ENCODE results near the gene RAB8B.
"Not testable (repeated sequence)": the region's sequence is repeated elsewhere in the genome, so short reads cannot be mapped to it uniquely, and the experiment has no call there.

The RAB8B gene

DNA sequence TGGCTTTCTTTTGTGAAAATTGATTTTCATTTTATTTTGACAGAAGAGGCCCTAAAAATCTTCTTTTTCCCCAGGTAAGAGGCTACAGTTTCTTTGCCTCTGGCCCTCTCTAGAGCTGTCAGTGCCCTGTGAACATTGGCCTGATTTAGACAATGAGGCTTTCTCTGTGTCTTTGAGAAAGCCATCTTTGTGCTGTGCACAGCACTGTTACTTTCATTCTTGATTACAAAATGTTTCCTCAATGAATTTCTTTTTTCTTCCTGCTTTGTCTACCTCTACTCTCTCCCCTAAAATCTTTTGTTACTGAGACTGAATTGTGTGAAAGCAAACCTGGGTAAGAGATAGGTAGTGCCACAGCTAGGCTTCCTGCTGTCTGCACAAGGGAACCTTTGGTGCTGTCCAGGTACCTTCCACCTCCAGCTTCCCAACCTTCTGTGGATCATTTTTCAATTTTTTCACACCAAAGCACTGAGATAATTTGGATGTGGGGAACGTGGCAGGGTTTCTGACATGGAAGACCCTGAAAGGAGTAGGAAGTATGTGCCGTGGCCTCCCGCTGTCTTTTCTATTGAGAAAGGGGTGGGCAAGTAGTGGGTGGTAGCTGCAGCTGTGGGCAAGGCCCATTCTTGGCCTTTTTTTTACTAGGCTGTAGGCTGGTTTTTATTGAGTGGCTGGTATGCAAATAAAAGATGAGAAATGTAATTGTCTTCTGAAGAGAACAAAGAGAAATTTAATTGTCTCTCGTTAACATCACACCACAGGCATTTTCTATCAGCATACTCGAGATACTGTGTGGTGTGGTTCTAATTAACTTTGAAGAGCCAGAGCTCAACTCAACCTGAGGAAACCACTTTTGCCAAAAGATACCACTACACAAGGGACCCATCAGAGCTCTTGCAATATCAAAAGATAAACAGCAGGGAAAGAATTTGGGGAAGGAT is 21.0 kb downstream of the RAB8B start:
- DNase-seq, result no peak

DNA sequence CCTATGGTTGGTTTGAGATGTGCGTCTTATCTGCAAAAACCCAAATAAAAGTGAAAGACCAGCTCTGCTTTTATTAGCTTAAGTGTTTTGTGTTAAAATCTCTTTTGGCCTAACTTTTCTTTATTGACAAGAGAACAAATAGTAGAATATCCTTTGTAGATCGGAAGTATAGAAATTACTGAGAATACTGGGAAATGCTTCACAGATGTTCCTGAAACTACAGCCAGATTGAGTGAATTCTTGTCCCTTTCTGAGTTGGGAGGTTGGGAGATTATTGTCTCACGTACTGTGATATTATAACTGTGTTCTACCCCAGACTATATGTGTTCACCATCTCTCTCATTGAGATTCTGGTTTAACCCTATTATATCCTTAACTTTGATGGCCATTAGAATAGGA is 21.7 kb downstream of the RAB8B start:
- no peak for DNase-seq

DNA sequence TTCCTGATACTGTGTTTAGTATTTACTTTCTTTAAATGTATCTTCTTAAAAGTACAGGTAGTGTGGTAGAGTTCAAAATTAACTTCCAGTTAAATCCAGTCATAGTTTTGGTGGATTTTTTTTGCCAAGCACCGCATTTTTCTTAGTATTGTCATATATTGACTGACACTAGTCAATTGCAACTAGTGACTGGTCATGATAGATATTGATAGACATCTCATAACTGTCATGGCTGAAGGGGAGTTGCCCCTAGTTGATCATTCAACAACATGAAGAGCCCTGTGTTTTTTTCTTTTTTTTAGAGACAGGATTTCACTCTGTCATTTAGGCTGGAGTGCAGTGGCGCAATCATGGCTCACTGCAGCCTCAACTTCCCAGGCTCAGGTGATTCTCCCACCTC is 22.1 kb downstream of the RAB8B start:
- no peak for DNase-seq

DNA sequence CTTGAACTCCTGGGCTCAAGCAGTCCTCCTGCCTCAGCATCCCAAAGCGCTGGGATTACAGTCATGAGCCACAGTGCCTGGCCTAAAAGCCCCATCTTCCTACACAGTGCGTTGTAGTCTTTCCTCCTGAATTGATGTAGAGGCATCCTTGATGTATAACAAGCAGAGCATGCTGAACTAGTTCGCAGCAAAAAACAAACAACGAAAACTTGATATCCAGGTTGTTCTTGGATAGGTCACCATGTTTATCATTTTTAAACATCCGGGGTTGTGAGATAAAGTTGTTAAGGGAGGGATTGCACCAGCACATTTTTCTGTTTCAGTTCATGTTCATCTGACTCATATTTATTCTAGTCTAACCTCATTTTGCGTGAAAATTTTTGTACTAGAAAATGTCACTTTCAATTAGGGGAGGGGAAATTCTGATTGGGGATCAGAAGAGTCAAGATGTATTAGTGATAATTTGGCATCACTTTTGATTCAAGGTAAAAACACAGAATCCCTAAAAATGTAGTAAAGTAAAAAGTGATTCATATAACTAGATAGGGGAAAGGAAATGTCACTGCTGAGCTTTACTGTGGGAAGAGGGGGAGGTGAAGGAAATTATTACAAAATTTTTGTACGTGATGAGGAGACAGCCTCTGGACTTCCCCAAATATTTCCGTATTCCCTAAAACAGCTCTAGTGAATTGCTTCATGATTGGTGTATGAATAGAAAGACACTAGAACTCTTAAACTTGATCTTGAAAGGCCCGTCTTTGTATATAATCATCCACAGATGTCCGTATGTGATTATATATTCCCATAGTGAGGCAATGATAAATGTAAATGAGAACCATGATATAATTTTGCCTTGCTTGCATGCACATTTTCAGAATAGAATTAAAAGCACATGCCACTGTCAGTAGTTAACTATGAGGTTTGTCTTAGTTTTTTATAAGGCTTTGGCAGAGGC is 22.9 kb downstream of the RAB8B start:
- no peak for DNase-seq

DNA sequence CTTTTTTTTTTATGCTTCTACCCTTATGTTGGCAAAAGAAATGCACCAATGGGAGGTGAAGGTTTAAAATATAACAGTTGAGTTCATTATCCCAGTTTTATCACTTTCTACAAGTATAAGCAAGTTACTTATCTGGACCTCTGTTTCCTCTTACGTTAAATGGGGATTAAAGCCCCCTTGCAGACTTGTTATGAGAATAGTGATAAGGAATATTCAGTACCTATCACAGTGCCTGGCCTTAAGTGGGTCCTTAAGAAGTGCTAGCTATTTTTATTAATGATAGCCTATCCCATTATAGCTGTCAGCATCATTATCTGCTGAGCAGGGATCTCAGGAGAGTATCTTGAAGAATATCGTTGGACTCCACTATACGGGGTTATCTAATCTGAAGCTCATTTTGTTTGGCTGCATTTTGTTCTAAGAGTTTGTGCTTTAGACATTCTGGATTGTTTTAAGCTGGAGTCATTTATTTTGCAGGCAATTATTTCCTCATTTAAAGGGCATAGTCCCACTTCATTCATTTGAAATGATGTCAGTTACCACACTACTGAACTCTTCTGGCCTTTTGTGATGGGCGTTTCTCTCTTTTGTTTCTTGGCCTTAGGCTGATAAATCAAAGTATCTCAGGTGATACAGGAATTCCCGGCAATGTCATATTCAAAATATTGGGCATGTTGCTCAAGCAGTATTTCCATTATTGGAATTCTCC is 28.8 kb downstream of the RAB8B start:
- no peak for DNase-seq

DNA sequence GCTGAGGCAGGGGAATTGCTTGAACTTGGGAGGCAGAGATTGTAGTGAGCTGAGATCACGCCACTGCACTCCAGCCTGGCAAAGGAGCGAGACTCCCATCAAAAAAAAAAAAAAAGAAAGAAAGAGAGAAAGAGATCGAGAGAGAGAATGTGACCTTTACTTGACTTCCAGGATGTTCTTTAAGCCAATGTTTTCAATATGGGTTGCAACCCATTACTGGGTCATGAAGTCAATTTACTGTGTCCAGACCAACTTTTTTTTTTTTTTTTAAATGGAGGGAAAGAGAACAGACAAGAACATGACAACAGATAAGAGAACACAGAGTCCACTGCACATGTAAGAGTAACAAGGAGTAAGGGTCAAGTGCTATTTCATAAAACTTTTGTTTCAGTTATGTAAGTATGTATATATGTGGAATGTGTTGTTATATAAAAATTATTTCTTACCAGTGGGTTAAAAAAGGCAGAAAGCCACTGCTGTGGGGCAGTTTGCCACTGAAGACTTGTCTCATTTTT is 29.8 kb downstream of the RAB8B start:
- DNase-seq, result no peak

DNA sequence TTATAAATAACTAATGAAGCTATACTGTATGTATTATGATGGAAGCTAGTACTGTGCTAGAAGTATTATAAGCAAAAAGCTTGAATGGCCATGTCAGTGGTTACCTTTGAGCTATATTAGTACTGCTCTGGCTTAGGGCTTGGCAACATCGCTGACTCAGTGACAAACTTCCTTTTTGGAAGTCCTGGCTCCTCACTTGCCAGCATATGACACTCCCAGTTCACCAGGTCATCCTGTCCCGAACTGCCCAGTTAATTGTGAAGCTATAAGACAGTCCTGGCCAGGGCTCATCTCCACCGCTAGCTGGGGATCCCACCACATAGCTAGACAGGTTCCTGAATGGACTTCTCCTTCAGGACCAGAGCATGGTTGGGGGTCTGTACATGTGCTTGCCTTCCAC is 31.9 kb downstream of the RAB8B start:
- no peak for DNase-seq

DNA sequence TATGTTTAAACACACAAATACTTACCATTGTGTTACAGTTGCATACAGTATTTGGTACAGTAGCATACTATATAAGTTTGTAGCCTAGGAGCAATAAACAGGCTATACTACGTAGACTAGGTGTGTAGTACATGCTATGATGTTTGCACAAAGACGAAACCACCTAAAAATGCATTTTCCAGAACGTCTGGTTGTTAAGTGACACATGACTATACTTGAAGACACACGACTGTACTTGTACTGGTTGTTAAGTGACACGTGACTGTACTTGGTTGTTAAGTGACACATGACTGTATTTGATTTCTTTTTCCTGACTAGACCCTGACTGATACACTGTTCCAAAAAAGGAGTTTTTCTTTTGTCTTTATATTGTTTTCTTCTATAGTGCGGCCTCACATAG is 34.1 kb downstream of the RAB8B start:
- DNase-seq, result no peak

DNA sequence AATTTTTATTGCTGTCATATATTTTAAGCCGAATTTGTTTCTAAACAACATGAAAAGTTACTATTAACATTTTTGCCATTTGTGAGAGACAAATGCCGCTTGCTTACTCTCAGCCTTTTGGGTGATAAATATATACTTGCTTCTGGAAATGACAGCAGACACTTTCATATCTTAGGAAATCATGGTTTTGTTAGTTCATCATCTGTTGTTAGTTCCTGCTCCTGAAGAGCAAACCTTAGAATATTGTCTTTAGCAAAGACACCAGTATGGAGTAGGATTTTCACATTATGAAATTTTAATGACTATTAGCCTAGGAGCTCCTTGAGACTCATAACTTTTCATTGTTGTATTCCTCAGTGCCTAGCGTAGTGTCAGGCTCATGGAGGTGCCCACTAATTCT is 36.0 kb downstream of the RAB8B start:
- no peak for DNase-seq

DNA sequence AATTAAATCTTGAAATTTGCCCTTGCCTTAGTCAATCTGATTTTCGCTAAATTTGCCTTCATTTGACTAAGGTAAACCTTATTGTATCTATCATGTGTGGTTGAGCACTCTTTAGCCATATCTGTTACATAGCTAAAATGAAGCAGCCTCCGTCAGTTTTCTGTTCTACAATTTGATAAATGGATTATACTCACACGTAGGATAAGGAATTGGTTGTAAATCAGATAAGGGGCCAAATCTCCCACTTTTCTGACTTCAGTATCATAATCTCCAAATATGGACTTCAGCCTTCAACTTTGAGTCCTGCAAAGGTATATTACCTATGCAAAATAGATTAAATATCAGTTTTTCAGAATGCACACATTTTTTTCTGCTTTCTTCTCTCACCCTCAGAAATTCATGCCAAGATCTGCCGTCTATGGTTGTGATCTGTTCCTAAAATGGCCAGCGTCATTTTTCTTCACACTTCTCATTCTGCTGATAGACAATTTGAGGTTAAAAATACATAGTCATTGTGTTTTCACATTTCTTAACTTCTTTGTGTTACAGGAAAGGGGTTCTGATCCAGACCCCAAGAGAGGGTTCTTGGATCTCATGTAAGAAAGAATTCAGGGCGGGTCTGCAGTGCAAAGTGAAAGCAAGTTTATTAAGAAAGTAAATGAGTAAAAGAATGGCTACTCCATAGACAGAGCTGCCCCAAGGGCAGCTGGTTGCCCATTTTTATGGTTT is 36.9 kb downstream of the RAB8B start:
- no peak for DNase-seq

DNA sequence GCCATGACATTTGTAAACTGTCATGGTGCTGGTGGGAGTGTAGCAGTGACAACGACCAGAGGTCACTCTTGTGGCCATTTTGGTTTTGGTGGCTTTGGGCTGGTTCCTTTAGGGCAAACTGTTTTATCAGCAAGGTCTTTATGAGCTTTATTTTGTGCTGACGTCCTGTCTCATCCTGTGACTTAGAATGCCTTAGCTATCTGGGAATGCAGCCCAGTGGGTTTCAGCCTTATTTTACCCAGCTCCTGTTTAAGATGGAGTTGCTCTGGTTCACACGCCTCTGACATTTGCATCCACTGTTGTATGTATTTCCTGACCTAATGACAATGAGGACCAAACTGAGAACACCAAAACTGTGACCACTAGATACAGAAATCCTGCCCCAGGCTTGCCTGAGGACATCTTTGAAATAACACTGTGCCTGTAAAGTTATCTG is 37.6 kb downstream of the RAB8B start:
- DNase-seq, result no peak

DNA sequence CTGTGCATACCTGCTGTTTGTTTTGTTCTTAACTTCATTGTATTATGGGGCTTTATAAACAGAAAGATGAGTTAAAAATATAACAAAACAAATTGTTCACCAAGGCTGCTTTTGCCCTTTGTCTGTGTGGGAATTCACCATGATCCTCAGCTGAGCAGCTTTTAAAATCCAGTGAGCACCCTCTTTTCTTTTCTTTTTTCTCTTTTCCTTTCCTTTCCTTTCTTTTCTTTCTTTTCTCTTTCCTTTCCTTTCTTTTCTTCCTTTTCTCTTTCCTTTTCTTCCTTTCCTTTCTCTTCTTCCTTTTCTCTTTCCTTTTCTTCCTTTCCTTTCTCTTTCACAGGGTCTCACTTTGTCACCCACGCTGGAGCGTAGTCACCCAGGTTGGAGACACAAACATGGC is 38.3 kb downstream of the RAB8B start:
- no peak for DNase-seq

DNA sequence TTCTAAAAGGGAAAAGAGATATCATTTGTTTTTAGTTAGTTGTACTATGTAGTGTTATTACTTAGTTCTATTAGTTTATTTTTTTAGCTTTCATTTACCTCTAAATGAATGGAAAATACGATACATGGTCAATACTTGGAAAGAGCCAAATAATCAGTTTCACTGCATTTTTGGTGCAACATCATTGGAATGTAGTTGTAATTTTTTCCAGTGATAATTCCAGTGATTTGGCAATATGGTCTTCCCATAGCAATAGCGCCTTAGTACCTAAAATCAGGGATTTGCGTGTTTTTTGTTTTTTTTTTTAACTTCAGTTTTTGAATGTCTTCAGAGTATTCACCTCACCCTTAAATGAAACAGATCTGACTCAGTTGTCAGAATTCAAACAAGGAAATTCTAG is 41.8 kb downstream of the RAB8B start:
- DNase-seq, result no peak

DNA sequence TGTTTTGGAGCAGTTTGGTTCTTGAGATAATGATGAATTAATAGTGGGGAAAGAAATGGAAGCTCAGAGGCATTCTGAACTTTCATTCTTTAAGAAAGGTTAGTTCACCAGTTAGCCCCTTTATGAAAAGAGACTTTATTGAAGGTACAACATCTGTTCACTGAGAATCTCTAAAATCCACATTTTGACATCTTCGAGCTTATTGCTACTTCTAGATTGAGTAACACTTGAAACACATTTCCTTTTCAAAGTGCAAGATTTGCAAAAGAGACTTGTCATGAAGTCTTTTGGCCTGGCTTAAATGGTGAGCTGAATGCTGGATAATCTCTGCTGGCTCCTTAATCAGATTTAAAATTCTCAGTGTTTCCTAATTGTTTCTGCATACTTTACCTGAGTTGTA is 42.3 kb downstream of the RAB8B start:
- no peak for DNase-seq

DNA sequence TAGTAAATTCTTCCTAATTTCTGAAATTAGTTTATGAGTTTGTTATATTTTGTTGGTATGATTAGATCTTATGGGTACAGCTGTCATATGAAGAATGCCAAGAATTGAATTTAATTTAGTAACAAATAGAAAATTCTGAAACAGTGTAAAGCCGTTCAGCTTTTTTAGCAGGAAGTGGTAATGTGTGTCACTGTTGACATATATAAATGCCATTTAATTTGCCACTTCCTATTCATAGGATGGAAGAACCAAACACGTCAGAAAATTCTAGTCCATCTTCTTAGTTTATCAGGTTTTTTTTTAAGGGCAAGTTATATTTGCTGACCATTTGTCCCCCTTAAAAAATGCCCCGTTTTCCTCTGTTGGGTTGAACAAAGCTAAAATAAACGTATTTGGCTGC is 43.0 kb downstream of the RAB8B start:
- DNase-seq, result no peak

DNA sequence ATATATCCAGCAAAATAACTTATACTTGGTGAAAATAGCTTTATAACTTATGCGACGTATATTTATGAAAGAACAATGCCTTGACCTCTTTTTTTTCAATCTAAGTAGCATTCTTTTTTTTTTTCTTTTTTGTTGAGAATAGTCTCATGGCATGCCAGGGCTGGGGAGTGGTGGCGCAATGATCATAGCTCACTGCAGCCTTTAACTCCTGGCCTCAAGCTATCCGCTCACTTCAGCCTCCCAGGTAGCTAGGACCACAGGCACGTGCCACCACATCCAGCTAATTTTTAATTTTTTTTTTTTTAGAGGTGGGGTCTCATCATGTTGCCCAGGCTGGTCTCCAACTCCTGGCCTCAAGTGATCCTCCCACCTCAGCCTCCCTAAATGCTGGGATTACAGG is 43.5 kb downstream of the RAB8B start:
- DNase-seq, result no peak

DNA sequence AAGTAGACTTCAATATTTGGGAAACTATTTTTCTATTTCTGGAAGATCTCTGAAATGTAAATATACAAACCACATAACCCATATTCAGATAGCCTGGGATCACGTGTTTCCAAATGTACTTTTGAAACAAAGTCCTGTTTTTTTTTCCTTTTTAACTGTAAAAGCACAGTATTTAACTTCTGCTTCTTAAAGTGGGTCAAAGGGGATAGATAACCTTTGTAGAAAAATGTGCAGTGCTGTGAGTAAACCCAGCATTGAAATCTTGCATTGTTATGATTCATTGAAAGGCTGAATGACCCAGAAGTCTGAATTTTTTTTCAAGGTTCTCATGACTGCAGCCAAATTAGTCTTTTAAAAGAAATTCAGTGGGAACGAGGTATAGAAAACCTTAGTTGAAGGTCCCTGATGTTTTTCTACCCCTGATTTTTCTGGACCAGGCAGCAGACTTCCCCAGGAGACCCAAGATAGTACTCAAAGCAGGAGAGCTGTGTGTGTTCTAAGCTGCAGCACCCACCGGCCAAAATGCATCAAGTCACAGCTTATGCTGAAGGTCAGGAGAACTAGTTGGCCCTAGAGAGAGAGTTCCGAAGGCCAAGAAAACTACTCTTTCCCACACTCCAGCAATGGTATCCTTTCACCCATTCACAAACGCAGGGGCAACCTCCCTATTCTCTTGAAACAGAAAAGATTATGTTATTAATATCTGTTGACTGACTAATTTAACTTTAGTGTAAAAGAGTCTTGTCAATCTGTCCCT is 44.4 kb downstream of the RAB8B start:
- no peak for DNase-seq

DNA sequence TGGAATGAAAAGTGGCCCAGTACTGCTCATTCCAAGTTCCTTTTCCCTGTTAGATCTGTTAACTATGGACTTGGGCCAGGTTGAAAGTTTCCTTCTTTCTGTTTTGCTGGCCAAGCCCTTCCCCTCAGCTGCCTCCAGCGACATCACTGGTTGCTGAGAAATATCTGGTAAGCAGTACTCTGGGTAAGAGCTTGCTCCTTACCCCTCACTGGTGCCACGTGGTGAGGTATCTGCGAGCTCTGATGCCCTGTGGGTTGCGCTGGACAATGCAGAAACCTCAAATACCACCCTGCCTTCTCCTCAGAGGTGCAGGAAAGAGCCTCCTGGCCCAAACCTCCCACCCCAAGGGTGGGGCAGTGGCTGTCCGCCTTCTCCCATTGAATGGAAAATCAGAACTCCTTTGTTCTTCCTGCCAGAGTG is 45.1 kb downstream of the RAB8B start:
- no peak for DNase-seq

DNA sequence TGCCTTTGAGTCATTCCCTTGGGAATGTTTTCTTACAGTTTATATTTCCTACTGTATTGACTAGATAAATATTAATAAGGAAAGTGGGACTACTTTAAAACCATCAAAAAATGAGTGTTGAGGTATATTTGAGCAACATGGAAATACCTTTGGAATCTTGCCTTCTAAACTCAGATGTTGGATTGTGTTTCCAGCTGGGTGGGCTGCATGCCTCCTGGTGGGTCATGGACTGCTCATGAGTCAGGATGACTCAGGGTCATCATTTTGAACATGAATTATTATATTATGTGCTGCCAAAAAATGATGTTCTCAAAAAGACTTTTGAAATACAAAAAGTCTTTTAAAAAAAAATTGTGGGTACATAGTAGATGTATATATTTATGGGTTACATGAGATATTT is 46.9 kb downstream of the RAB8B start:
- DNase-seq, result no peak

DNA sequence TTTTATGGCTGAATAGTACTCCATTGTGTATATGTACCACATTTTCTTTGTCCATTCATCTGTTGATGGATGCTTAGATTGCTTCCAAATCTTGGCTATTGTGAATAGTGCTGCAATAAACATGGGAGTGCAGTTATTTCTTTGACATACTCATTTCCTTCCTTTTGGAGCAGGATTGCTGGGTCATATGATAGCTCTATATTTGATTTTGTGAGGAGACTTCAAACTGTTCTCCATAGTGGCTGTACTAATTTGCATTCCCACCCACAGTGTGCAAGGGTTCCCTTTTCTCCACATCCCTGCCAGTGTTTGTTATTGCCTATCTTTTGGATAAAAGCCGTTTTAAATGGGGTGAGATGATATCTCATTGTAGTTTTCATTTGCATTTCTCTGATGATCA is 47.7 kb downstream of the RAB8B start:
- DNase-seq, result not testable (repeated sequence)

DNA sequence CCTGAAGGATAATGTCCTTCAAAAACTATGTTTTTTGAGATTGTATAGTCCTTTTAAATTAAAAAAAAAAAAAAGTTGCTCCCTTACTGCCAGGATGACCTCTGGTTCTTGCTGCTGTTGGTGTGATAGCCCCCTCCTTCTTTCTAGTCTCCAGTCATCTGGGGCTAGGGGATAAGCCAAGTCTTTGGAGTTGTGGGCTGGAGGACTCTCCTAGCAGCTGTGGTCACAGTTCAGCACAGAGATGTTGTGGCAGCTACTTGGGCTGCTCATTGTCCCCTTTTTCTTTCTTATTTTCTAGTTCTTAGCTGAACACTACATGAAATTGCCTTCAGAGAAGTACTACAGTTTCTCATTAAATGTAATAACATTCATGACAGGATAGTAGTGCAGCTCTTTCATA is 48.8 kb downstream of the RAB8B start:
- no peak for DNase-seq
